Measurements from ENCODE around the gene SLX4IP.

SLX4IP gene

DNA sequence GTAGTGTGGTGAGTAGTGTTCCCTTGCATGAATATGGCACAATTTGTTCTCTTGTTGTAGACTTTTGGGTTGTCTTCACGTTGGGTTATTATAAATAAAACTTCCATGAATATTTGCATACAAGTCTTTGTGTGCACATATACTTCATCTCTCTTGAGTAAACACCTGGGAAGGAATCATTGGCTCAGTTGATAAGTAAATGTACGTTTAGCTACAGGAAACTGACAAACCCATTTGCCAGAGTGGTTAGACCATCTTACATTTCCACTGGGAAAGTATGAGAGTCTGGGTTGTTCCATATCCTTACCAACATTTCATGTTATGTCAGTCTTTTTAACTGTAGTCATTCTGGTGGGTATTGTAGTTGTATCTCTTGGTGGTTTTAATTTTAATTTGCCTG lies 119.2 kb downstream of the SLX4IP start:
- DNase-seq: no peak

DNA sequence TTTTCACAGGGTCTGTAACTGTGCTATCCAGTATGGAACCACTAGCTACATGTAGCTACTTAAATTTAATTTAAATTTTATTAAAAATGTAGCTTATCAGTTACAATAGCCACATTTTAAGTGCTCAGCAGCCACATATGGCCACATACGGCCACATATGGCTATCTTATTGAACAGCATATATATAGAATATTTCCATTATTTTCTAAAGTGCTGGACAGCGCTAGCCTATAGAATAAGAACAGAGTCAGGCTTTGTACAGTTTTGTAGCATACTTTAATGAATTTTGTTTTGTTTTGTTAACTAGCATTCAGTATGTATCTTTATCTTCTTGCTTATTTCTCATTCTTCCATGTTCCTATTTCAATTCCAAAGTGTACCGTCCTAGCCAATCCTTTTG lies 120.3 kb downstream of the SLX4IP start:
- no peak for DNase-seq

DNA sequence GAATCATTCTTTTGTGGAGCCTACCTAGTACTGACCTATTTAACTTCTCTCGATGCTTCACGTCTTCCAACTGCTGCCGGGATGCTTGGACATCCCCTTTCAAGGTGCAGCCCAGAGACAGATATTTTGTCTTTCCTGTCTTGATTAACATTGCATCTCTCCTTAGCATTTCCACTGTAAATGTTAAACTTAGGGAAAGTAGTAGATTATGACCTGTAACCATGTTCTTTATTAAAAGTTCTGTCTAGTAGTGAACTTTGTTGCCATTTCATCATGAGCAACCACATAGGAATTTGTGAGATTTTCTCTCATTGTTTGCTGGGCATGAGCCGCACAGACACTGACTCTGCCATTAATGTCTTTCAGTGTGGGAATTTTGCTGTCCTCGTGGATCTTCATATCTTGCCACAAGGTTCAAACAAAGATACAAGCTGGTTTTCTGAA lies 120.8 kb downstream of the SLX4IP start:
- DNase-seq: no peak

DNA sequence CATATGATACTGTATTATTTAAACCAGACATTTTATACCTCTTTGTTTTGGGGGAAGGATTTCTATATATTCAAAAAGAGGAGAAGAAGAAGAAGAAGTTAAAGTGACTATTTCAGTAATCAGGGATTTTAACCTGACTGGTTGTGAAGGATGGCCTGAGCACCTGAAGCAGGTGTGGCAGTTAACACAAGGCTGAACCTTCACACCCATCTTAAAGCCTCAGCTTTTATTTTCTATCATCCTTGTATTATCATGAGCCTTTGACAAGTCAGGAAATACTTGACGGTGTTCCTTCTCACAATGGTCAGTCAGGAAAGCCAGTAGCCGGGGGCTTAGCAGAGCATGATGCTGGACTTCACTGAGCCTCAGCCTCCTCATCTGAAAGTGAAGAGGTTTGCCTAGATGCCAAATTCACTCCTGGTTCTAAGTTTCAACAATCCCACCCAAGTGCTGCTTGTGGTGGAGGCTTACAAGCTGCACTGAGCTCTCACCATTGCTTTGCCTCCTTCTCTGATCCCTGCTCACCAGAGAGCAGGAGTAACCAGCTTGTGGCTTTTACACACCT lies 121.5 kb downstream of the SLX4IP start:
- DNase-seq: no peak

DNA sequence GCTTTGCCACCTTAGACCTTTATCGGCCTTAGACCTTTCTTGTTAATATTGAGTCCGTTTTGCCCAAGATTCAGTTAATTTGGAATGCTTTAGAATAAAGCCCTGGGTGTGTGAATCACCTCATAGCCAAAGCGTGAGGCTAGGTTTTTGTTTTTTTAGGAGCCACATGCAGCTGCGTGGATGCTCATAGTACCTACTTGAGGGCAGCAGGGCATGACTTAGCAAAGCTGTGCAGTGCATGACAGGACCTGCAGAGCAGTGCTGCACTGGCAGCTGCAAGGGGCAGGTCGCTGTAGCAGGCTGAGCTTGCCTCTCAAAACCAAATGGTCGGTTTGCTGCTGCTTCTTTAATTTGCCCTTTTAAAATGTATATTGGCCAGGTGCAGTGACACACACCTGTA lies 122.6 kb downstream of the SLX4IP start:
- DNase-seq: no peak

DNA sequence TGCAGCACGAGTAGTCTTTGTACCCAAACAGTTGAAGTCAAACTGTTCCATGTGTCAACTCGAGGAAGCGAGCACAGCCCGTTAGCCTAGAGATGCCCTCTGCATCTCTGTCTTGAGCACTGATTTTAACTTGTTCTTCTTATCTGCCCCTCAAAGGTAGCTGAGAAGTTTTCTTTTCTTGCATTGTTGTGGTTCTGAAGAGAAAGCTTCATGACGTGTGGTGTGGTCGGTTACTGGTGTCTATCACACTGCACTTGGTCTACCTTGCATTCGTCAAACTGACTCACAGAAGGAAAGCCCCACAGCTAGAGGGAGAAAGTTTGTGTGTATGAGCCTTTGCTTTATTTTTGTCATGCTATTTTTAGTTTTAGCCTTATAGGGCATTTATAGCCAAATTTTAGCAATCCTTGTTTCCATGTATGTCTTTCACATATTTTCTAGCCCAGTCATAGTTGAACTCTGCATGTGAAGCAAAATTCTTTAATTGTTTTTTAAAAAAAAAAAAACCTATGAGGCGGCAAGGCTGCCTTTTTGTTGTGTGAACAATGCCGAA lies 123.6 kb downstream of the SLX4IP start:
- peak in 1 of 2 donors; percentile 14 for DNase-seq

DNA sequence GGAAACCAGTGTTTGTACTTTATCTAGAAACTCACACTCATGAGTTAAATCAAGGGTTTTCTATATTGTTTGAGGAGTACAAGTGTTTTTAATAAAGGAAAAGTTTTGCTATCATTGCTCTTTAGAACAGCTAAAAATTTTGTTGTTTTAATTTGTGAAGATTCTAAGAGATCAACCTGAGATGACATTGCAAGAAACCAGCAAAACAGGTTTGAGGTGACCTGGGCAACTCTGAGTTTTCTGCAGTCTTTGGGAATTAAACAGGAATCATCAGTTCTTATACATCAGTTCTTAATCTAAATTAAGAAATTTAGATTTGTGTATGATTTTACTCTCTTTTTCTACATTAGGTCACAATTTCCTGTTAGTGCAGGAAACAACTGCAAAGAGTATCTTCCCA lies 124.2 kb downstream of the SLX4IP start:
- no peak for DNase-seq

DNA sequence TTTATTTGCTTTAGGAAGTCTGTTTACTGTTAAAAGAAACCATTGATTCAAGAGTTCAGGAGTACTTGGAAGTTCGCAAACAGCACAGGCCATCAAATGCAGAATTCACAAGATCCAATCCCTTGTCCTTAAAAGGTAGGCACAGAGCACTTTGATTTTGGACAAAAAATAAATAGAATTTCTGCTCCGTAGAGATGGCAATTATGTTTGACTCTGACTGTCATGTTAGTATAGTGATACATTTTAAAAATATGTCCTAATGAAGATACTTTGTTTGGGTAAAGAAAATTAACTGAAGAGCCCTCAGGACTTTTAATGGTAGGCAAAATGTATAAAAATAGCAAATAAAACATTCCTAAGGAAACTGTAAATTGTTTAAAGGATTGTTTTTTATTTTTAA lies 125.6 kb downstream of the SLX4IP start:
- DNase-seq: no peak

DNA sequence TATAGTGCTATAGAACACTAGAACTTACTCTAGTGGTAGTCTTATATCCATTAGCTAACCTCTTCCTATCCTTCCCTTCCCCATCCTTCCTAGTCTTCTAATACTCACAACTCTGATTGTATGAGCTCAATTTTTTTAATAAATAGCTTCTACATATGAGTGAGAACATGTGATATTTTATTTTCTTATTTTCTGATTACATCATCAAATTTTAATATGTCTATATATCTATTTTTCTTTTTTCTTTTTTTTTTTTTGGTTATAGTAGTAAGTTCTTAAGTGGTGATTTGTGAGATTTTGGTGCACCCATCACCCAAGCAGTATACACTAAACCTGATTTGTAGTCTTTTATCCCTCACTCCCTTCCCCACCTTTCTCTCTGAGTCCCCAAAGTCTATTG lies 126.2 kb downstream of the SLX4IP start:
- no peak for DNase-seq

DNA sequence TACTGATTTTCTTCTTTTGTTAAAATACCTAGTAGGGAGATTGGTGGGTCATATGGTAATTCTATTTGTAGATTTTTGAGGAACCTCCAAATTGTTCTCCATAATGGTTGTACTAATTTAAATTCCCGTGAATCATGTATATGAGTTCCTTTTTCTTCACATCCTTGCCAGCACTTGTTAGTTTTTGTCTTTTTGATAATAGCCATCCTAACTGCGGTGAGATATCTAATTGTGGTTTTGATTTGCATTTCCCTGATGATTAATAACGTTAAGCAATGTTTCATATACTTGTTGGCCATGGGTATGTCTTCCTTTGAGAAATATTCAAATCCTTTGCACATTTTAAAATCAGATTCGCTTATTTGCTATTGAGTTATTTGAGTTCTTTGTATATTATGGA lies 127.8 kb downstream of the SLX4IP start:
- no peak for DNase-seq

DNA sequence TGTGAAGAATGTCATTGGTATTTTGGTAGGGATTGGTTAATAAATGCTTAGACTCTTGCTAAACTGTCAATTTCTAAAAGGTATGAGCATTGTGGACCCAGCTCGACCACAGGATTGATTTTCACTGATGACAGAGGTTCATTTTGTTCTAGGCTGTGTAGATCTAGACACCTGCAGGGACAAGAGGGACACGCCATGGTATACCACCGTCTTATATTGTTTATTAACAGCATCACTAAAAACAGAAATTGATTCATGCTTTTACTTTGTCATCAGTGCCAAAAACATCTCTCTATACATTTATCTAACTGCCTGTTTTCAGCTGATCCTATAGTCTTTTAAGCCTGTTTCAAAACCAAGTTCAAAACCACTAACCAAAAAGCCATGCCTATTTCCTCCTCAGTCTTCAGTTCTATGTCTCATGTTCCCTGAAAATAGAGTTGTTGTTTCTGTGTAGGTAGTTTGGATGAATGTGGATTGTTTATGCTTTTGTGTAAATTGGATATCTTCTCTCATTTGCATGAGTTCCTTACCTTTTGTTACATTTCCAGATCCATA lies 128.9 kb downstream of the SLX4IP start:
- DNase-seq: no peak

DNA sequence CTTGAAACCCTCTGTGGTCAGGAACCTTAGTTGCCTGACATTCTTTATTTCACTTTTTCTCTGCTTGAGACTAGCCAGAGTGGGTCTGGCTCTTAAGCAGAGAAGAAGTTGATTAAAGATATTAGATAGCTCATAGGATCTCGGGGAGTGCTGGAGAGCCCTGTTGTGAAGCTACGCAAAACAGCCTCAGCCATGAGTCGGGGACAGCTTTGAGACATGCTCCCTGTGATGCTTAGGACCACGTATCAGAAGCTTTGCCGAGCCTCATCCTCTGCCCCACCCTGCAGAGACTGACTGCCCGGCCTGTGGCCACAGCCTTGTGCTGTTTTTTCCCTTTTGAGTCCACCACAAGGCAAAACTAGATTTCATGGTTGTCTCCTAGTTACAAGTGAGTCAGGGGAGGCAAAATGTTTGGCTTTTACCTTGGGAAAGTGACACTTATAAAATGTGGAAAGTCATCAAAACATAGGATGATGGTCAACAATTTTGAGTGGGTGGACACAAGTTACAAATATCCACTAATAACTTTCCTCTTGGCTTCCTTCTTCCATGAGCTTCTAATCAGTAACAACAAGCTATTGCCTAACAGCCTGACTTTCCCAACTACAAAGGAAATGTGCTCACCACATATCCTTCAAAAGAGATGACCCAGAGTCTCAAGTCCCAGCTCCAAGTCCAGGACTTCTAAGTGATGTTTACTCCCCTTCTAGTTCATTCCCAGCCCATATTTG lies 130.3 kb downstream of the SLX4IP start:
- DNase-seq: no peak

DNA sequence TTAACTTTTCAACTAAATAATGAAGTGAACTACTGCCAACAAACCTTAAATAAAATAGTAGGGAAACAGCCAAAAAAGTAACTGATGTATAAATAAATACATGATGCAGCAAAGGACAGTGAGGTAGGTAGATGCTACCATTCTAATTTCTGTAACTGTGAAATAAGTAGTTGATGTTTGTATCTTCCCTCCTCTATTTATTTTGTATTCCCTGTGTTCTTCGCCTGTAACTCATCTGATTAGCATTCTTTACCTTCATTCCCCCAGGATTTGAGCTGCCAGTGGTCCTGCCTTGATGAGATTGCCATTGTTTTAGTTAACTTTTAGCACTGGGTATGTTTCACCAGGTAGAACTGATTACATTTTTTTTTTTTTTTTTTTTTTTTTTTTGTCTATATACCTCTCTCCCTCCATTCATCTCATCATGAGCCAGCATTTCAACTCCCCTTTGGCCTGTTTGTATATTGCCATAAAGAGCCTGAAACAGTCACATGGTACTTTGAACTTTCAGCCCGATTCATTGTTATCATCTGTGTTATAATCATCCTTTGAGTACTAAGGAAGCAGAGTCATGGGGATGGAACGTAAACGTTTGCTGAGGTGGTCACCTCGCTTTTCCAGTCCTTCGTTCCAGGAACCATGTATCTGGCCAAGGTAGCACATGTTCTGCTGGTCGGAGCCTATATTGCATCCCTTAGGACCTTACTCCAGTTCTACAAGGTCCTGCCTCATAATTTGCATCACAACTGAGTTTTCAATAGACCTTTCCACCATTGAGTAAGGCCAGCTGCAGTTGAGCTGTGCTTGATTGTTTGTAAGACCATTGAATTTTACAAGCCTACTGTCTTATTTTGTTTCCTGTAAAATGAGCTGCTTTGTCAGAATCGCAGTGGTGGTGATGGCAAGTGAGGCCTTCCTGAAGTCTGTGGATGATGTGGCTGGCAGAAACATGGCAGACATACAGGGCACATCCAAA lies 131.1 kb downstream of the SLX4IP start:
- no peak for DNase-seq

DNA sequence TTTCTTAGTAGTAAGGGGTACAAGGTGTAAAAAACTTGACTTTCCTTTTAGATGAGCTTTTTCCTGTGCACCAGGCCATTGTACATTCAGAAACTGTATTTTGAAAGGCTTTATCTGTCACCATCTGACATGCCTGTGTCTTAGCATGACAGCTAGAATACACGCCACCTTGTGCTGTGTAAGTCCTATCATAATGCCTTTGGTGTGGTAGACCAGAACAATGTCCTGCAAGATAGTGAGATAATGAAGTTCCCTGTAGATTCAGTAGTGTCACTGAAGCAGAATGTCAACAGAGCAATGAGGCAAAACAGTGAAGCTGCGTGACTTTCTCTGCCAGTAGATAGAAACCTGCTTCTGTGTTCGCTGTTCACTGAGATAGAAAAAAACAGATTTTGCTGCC lies 132.9 kb downstream of the SLX4IP start:
- DNase-seq: peak in 1 of 2 donors; percentile 6

DNA sequence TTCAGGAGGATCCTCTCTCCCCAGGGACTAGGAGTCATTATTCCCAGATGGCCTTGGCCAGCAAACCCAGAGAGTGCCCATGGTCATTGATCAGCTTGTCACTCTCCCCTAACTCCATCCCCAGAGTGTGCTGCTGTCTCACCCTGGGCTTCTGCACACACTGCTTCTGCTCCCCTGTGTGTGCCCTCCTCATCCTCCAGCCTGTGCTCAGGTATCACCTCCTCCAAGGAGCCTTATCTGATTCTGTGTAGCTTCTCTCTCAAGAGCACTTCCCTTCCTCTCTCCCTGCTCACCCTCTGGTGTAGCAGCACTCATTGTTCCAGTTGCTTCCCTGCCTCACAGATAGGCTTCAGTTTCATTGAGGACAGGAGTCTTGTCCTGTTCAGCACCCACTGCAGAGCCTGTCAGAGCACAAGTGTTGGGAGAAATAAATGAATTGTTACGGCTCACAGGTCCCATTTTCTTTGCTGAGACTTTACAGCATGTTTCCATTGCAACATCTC lies 136.3 kb downstream of the SLX4IP start:
- no peak for DNase-seq

DNA sequence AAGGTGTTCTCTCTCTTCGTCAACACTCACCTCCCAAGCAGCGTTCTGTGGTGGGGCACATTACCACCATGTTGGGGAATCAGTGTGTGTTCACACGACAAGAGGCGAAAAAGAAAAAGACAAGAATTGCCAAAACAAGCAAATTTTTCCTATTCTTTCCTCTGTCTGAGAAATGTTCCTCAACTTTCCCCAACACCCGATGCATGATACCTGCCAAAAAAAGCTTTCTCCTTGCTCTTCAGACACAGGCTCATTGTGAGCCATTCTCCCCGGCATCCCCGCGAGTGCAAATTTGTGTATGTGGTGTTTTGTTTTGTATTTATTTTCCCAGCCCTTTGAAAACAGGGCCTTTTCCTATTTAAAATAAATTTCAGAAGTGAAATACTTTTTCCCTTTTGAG lies 137.7 kb downstream of the SLX4IP start:
- DNase-seq: no peak

DNA sequence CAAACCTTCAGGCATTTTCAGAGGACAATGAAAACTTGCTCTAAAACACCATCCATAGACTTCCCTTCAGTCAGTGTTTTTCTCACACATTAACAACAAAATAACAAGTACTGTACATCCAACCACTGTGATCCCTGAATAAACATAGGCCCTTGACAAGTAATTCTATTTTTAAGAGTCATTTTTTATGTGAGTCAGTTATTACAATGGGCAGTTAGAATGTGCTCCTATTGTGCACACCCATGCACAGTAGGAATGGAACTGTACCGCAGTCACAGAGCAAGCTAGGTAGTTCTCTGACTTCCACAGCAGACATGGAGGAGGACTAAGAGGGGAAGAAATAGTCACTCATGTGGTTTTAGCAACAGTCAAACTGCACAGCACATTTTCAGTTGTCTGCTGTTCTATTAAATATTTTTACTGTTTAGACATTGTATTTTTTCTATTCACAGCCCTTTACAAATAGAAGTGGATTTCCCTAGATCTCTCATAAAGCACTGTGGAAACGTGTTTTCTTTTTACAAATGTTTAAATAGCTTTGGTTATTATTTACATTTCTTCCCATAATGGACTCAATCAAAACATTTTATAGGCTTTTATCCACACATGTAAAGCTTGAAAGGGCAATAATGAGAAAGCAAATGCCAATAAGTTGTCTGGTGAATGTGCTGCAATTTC lies 138.3 kb downstream of the SLX4IP start:
- no peak for DNase-seq

DNA sequence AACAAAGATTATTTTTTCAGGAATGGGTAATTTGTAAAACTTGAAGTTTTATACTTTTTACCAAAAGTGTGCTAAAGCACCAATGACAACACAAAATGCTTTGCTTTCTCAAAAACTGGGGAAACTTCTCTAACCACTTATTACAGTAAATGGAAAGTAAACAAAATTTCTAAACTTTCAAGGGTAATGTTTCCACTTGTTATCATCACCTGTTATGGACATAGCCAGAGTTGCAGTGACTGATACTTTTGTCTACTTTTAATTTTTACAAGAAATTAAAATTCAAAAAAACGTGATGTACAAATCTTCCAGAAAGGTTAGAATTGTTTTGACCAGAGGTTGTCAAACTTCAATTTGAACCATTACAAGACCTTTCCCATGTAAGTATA lies 138.8 kb downstream of the SLX4IP start:
- no peak for DNase-seq

DNA sequence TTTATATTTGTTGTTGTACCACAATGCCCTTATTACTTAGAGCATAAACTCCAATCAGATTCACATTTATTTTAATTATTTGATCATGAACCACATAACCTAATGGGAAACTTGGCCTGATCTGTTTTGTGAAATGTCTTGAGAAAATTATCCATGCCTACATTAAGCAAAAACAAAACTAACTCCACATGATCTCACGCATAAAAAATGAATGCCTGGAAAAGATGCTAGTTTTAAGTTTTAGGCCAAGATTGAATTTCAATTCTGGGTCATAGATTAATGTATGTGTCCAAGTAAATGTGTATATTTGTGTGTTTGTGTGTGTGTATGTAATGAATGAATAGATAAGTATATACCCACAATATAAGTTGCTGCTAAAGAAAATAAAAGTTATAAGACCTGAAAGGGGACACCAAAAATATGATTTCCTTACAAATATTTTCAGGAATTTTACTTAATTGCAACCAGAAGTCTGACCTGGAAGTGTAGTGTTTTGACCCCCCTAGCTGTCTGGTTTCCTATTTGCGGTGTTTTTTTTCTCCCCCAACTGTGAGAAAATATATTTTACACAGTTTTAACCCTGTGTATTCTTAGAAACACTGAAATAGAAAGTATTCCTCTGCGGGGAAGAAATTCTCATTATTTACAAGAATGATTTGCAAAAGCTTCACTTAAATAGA lies 141.4 kb downstream of the SLX4IP start:
- DNase-seq: no peak

DNA sequence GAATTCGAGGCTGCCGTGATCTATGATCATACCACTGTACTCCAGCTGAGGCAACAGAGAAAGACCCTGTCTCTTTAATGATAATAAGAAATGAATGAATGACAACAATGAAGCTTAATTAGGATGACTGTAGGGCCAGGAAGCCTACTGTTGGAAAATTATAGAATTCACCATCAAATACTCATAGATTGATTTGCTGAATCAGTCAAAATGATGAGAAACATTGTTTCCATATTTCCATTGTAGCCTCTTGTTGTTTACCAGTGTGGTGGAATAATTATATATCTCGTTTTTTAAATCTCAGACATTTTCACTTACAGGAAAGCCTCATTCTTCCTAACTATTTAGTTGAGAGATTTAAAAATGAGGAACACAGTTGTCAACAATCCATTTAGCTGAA lies 142.5 kb downstream of the SLX4IP start:
- no peak for DNase-seq

DNA sequence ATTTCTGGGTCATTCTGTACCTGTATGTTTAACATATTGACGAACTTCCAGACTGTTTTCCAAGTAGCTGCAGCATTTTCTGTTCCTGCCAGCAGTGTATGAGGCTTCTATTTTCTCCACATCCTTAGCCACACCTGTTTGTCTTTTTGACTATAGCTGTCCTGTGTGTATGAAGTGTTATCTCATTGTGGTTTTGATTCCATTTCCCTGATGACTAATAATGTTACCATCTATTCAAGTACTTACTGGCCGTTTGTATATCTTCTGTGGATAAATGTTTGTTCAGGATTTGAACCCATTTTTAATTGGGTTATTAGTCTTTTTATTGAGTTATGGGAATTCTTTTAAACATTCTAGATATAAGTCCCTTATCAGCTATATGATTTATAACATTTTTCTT lies 143.5 kb downstream of the SLX4IP start:
- no peak for DNase-seq

DNA sequence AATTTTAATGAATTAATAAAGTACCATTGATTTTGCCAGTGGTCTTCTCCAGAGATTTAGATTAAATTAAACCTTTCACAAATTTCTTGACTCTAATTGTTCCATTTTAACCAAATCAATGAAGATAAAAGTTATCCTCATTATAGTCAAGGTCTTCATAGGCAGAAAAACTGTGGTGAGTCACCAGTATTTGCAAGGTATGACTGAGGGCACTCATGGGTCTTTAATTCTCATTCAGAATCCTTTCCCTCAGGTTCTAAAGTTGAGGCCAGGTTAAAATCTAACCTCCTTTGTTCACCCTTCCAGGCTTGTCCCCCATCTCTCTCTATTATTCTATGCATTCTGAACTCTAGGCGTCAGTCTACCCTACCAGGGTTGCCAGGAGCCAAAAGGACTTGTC lies 144.8 kb downstream of the SLX4IP start:
- DNase-seq: no peak

Data from CD4-positive, alpha-beta T cell treated with Interleukin-1 beta for 1 hour (primary cell).